HCT116 (cell line): Measurements from ENCODE around the gene NBAS.

Source experiments
- CEBPB ChIP-seq: IDR thresholded peaks from 2 replicates; pipeline ENCODE4 v1.6.1; 2012; ENCODE audit warnings: low read depth
- CTCF ChIP-seq, 3 experiments: fragments of 200-600 bp in 1 of 3; sonication (generic) in 1 of 3; IDR thresholded peaks in 2 of 3; conservative IDR thresholded peaks in 1 of 3; 2 replicates each; pipeline ENCODE4 v1.5.1; 2012 to 2017; ENCODE audit warnings: low read depth in 2 of 3, low read length in 2 of 3, antibody characterized with exemption in 1 of 3, borderline replicate concordance in 1 of 3, control low read depth in 1 of 3, mild to moderate bottlenecking in 1 of 3, mixed read lengths in 1 of 3, mixed run types in 1 of 3, moderate library complexity in 1 of 3; ENCODE audit not compliant: insufficient read depth in 1 of 3
- ELF1 ChIP-seq: IDR thresholded peaks from 2 replicates; pipeline ENCODE4 v1.6.1; 2012; ENCODE audit warnings: low read depth, borderline replicate concordance
- EZH2 ChIP-seq: fragments of 200-600 bp; sonication (generic); IDR thresholded peaks from 2 replicates; pipeline ENCODE4 v1.6.1; 2017; ENCODE audit warnings: antibody characterized with exemption, mixed run types
- EZH2phosphoT487 ChIP-seq: fragments of 200-600 bp; IDR thresholded peaks from 2 replicates; pipeline ENCODE4 v1.6.1; 2018; ENCODE audit warnings: antibody characterized with exemption, borderline replicate concordance
- FOSL1 ChIP-seq: IDR thresholded peaks from 2 replicates; pipeline ENCODE4 v1.6.1; 2012; ENCODE audit warnings: low read depth
- POLR2A ChIP-seq: IDR thresholded peaks from 2 replicates; pipeline ENCODE4 v1.7.0; 2011; ENCODE audit warnings: borderline replicate concordance; ENCODE audit not compliant: insufficient read depth, insufficient read length; ENCODE audit errors: extremely low read depth
- POLR2AphosphoS5 ChIP-seq: IDR thresholded peaks from 2 replicates; pipeline ENCODE4 v1.6.1; 2011; ENCODE audit warnings: mild to moderate bottlenecking, low read depth, low read length, moderate library complexity
- REST ChIP-seq: IDR thresholded peaks from 2 replicates; pipeline ENCODE4 v1.6.1; 2012; ENCODE audit warnings: low read depth
- SIN3A ChIP-seq: IDR thresholded peaks from 2 replicates; pipeline ENCODE4 v1.6.1; 2012; ENCODE audit warnings: low read depth
- SP1 ChIP-seq: IDR thresholded peaks from 2 replicates; pipeline ENCODE4 v1.6.1; 2012; ENCODE audit warnings: low read depth
- TCF7L2 ChIP-seq: IDR thresholded peaks from 2 replicates; pipeline ENCODE4 v1.7.0; 2011; ENCODE audit warnings: borderline replicate concordance, inconsistent platforms; ENCODE audit not compliant: insufficient read depth, insufficient read length; ENCODE audit errors: extremely low read depth
- ZNF274 ChIP-seq: fragments of 200-500 bp; sonication (Bioruptor generic); IDR thresholded peaks from 2 replicates; pipeline ENCODE4 v1.6.1; 2014; ENCODE audit warnings: mild to moderate bottlenecking, low read depth, low read length, inconsistent platforms
- TF ChIP-seq, protein P1 (sequence below): IDR thresholded peaks from 2 replicates; pipeline ENCODE4 v1.6.1; 2012

DNA sequence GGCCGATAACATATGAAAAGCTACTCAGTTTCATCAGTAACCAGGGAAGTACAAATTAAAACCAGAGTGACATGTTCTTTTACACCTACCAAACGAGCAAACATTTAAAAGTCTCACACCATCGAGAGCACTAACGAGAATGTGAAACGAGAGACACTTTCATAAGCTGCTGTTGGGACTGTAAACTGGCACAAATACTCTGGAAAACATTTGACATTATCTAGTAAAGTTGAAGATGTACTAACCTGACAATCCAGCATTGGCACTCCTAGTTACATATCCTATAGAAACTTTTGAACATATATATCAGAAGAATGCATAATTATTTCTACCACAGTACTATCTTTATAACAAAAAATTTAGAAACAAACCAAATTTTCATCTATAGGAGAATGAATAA, 28.1 kb downstream of the NBAS start:
- TF ChIP-seq CTCF (IDR thresholded peaks at IDR 0.05 in 2 of 3, conservative IDR thresholded peaks at IDR 0.05 in 1 of 3; ENCODE audit: borderline replicate concordance in 1 of 3, insufficient read depth in 1 of 3, low read depth in 2 of 3, low read length in 2 of 3) (no peak), ZNF274 (no peak), SIN3A (no peak), POLR2A (no peak), SP1 (no peak), TCF7L2 (no peak), REST (no peak), EZH2phosphoT487 (no peak), CEBPB (no peak), FOSL1 (no peak), ELF1 (no peak), POLR2AphosphoS5 (no peak), EZH2 (no peak)
- TF ChIP-seq, protein P1, sequence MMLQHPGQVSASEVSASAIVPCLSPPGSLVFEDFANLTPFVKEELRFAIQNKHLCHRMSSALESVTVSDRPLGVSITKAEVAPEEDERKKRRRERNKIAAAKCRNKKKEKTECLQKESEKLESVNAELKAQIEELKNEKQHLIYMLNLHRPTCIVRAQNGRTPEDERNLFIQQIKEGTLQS, result no peak
